Measurements from ENCODE around the gene S100A11. TPM values are rescaled to one million over a fixed set of nuclear protein-coding genes. Genes with fewer than 3 reads are reported as not detected.

S100A11 gene
- polyA plus RNA-seq, 1 of the 3 experiments (the other 2 are of a cell fraction), result 736 TPM

- no peak for TF ChIP-seq REST (IDR thresholded peaks at IDR 0.05; ENCODE audit: low read depth, low read length)
Observed at GRCh38 chr1:152020849-152021248, 16.0 kb downstream of the S100A11 start (continued).

GRCh38 chr1:152018537-152018936 is 18.3 kb downstream of the S100A11 start:
- ChIA-PET CTCF (no interaction called here), POLR2A (no interaction called here)
- 27% methylated on average over 4 of the region's 4 CpGs for WGBS (ENCODE audit: low lambda C conversion rate)
- no peak overlapping the region for H3K27ac ChIP-seq (ENCODE audit: low read depth in 2 of 2, low read length in 1 of 2)
- no peaks in the 10 kb centered on the region for H3K79me2 ChIP-seq (ENCODE audit: insufficient read depth)
- H3F3A ChIP-seq (replicated peaks; ENCODE audit: insufficient read depth), result no peaks in the 10 kb centered on the region
- DNase-seq, result no peak
- peaks cover 72% of the 10 kb centered on the region; the same call in 1 of the 2 replicates for H3K27me3 ChIP-seq (ENCODE audit: insufficient read depth)
- no peaks in the 10 kb centered on the region for H3K4me1 ChIP-seq (ENCODE audit: control insufficient read depth in 1 of 2, insufficient read depth in 2 of 2, low read depth in 1 of 2, low read length in 1 of 2)
- TF ChIP-seq TCF12 (IDR thresholded peaks at IDR 0.05) (no peak), CTCF (IDR thresholded peaks at IDR 0.05) (peak; percentile 51)
- no peaks in the 10 kb centered on the region for H4K20me1 ChIP-seq (ENCODE audit: insufficient read depth)
- no peaks in the 10 kb centered on the region for H3K9me2 ChIP-seq
- H2AFZ ChIP-seq (ENCODE audit: low read depth), result no peak overlapping the region
- H3K4me2 ChIP-seq, result no peak overlapping the region
- H3K9me3 ChIP-seq, result no peaks in the 10 kb centered on the region
- H3K4me3 ChIP-seq (ENCODE audit: low read depth in 2 of 2, low read length in 1 of 2), result no peak overlapping the region
- H3K36me3 ChIP-seq (replicated peaks in 1 of 2; ENCODE audit: control insufficient read depth in 1 of 2, insufficient read depth in 2 of 2, low read length in 1 of 2), result no peaks in the 10 kb centered on the region
- H3K9ac ChIP-seq, result no peak overlapping the region

- Histone ChIP-seq H4K20me1 (ENCODE audit: insufficient read depth) (no peaks in the 10 kb centered on the region), H3K4me1 (ENCODE audit: control insufficient read depth in 1 of 2, insufficient read depth in 2 of 2, low read depth in 1 of 2, low read length in 1 of 2) (no peaks in the 10 kb centered on the region), H3K27me3 (ENCODE audit: insufficient read depth) (peaks cover 74% of the 10 kb centered on the region; the same call in 1 of the 2 replicates), H2AFZ (ENCODE audit: low read depth) (no peak overlapping the region), H3K27ac (ENCODE audit: low read depth in 2 of 2, low read length in 1 of 2) (no peak overlapping the region), H3K9me3 (no peaks in the 10 kb centered on the region), H3K9me2 (no peaks in the 10 kb centered on the region), H3K36me3 (replicated peaks in 1 of 2; ENCODE audit: control insufficient read depth in 1 of 2, insufficient read depth in 2 of 2, low read length in 1 of 2) (no peaks in the 10 kb centered on the region), H3K79me2 (ENCODE audit: insufficient read depth) (no peaks in the 10 kb centered on the region), H3K4me3 (ENCODE audit: low read depth in 2 of 2, low read length in 1 of 2) (no peak overlapping the region), H3K9ac (no peak overlapping the region), H3K4me2 (no peak overlapping the region), H3F3A (replicated peaks; ENCODE audit: insufficient read depth) (no peaks in the 10 kb centered on the region)
- ChIA-PET POLR2A (no interaction called here), CTCF (interaction anchor here (1.3 to 5.7 kb wide), 2 partner anchors 14 to 81 kb away, joined by 4 to 37 read pairs; no protein-coding TSS in a partner anchor)
- 13% methylated on average over 6 of the region's 6 CpGs for WGBS (ENCODE audit: low lambda C conversion rate)
- no peak for TF ChIP-seq SIN3A (IDR thresholded peaks at IDR 0.05; ENCODE audit: borderline replicate concordance, low read depth, low read length)
- no peak for TF ChIP-seq PBX3 (IDR thresholded peaks at IDR 0.05)
- no peak for DNase-seq
Observed at GRCh38 chr1:152015766-152016165, 21.0 kb downstream of the S100A11 start.
